ENCODE data around the gene CEP44. TPM values are rescaled to one million over a fixed set of nuclear protein-coding genes. Genes with fewer than 3 reads are reported as not detected.

CEP44 gene
- total RNA-seq, 1 donor, result 10.9 TPM

- Histone ChIP-seq H3K27ac (ENCODE audit: low read depth, low read length) (no peak overlapping the region), H3K27me3 (ENCODE audit: insufficient read depth, low read length) (no peaks in the 10 kb centered on the region), H3K79me2 (ENCODE audit: insufficient read depth, low read length) (no peaks in the 10 kb centered on the region), H2AFZ (ENCODE audit: low read length) (no peak overlapping the region), H3K4me1 (ENCODE audit: insufficient read depth, low read length) (no peaks in the 10 kb centered on the region), H3K4me2 (ENCODE audit: insufficient read depth, low read length) (no peak overlapping the region), H4K20me1 (ENCODE audit: insufficient read depth, low read length) (no peaks in the 10 kb centered on the region), H3K9me3 (ENCODE audit: low read depth, low read length) (no peaks in the 10 kb centered on the region), H3K4me3 (ENCODE audit: insufficient read depth, low read length) (no peak overlapping the region), H3K36me3 (ENCODE audit: insufficient read depth, low read length) (no peaks in the 10 kb centered on the region)
- DNase-seq (ENCODE audit: insufficient read length, low spot score, missing footprints), result no peak
- TF ChIP-seq, protein P1, sequence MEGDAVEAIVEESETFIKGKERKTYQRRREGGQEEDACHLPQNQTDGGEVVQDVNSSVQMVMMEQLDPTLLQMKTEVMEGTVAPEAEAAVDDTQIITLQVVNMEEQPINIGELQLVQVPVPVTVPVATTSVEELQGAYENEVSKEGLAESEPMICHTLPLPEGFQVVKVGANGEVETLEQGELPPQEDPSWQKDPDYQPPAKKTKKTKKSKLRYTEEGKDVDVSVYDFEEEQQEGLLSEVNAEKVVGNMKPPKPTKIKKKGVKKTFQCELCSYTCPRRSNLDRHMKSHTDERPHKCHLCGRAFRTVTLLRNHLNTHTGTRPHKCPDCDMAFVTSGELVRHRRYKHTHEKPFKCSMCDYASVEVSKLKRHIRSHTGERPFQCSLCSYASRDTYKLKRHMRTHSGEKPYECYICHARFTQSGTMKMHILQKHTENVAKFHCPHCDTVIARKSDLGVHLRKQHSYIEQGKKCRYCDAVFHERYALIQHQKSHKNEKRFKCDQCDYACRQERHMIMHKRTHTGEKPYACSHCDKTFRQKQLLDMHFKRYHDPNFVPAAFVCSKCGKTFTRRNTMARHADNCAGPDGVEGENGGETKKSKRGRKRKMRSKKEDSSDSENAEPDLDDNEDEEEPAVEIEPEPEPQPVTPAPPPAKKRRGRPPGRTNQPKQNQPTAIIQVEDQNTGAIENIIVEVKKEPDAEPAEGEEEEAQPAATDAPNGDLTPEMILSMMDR (IDR thresholded peaks at IDR 0.05; ENCODE audit: extremely low read depth, low read depth, low read length), result no peak
These were observed 39.3 kb upstream of the CEP44 start for GRCh38 chr4:174244441-174244840.

DNA sequence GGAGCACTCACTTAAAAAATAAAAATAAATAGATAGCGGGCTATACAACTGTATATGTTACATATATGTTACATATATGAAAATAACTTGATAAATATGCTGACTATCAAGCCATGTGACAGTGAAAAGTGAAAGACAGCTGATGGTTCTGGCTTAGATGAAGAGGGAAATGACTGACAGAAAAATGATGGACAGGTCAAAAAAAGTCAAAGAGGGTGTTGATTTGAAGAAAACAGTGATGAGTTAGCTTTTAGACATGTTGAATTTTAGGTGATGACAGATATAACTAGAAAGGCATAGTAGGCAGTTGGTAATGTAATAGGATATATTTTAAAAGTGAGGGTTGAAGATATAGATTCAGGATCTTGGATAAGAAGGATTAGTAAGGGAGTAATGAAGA, 38.0 kb upstream of the CEP44 start:
- Histone ChIP-seq H3K4me2 (ENCODE audit: insufficient read depth, low read length) (no peak overlapping the region), H3K9me3 (ENCODE audit: low read depth, low read length) (no peaks in the 10 kb centered on the region), H3K4me3 (ENCODE audit: insufficient read depth, low read length) (no peak overlapping the region), H3K79me2 (ENCODE audit: insufficient read depth, low read length) (no peaks in the 10 kb centered on the region), H3K4me1 (ENCODE audit: insufficient read depth, low read length) (no peaks in the 10 kb centered on the region), H3K27me3 (ENCODE audit: insufficient read depth, low read length) (no peaks in the 10 kb centered on the region), H3K27ac (ENCODE audit: low read depth, low read length) (no peak overlapping the region), H2AFZ (ENCODE audit: low read length) (no peak overlapping the region), H4K20me1 (ENCODE audit: insufficient read depth, low read length) (no peaks in the 10 kb centered on the region), H3K36me3 (ENCODE audit: insufficient read depth, low read length) (no peaks in the 10 kb centered on the region)
- DNase-seq (ENCODE audit: insufficient read length, low spot score, missing footprints), result no peak
- TF ChIP-seq, protein P1 (IDR thresholded peaks at IDR 0.05; ENCODE audit: extremely low read depth, low read depth, low read length), result no peak

- no peak overlapping the region for H3K4me3 ChIP-seq (ENCODE audit: insufficient read depth, low read length)
- H3K4me1 ChIP-seq (ENCODE audit: insufficient read depth, low read length), result no peaks in the 10 kb centered on the region
- no peak overlapping the region for H3K4me2 ChIP-seq (ENCODE audit: insufficient read depth, low read length)
- no peaks in the 10 kb centered on the region for H3K36me3 ChIP-seq (ENCODE audit: insufficient read depth, low read length)
- TF ChIP-seq, protein P1 (IDR thresholded peaks at IDR 0.05; ENCODE audit: extremely low read depth, low read depth, low read length), result no peak
- no peaks in the 10 kb centered on the region for H3K27me3 ChIP-seq (ENCODE audit: insufficient read depth, low read length)
- no peak for DNase-seq (ENCODE audit: insufficient read length, low spot score, missing footprints)
- no peak overlapping the region for H2AFZ ChIP-seq (ENCODE audit: low read length)
- no peak overlapping the region for H3K27ac ChIP-seq (ENCODE audit: low read depth, low read length)
- H3K9me3 ChIP-seq (ENCODE audit: low read depth, low read length), result no peaks in the 10 kb centered on the region
- no peaks in the 10 kb centered on the region for H3K79me2 ChIP-seq (ENCODE audit: insufficient read depth, low read length)
- no peaks in the 10 kb centered on the region for H4K20me1 ChIP-seq (ENCODE audit: insufficient read depth, low read length)
These were observed 35.3 kb upstream of the CEP44 start for GRCh38 chr4:174248407-174248806.

- Histone ChIP-seq H3K4me1 (ENCODE audit: insufficient read depth, low read length) (peaks cover 13% of the 10 kb centered on the region), H2AFZ (ENCODE audit: low read length) (no peak overlapping the region), H3K79me2 (ENCODE audit: insufficient read depth, low read length) (no peaks in the 10 kb centered on the region), H3K27ac (ENCODE audit: low read depth, low read length) (no peak overlapping the region), H4K20me1 (ENCODE audit: insufficient read depth, low read length) (no peaks in the 10 kb centered on the region), H3K27me3 (ENCODE audit: insufficient read depth, low read length) (no peaks in the 10 kb centered on the region), H3K4me3 (ENCODE audit: insufficient read depth, low read length) (no peak overlapping the region), H3K9me3 (ENCODE audit: low read depth, low read length) (no peaks in the 10 kb centered on the region), H3K36me3 (ENCODE audit: insufficient read depth, low read length) (no peaks in the 10 kb centered on the region), H3K4me2 (ENCODE audit: insufficient read depth, low read length) (no peak overlapping the region)
- TF ChIP-seq, protein P1 (IDR thresholded peaks at IDR 0.05; ENCODE audit: extremely low read depth, low read depth, low read length), result no peak
- no peak for DNase-seq (ENCODE audit: insufficient read length, low spot score, missing footprints)
These were observed 31.3 kb upstream of the CEP44 start for GRCh38 chr4:174252412-174252811.

Measured in osteoblast (primary cell).